Mesendoderm (in vitro differentiated cells): ENCODE results near the gene PROX2.

ENCODE experiments used
- DNase-seq: peaks from one replicate; pipeline ENCODE4 v3.0.0; 2013
- H2AK5ac ChIP-seq: 2 replicates; pipeline ENCODE4 v1.6.1; 2013; ENCODE audit warnings: low read length, inconsistent platforms
- H2BK120ac ChIP-seq: 2 replicates; pipeline ENCODE4 v1.6.1; 2013; ENCODE audit warnings: low read depth, mild to moderate bottlenecking, low read length, moderate library complexity, mixed read lengths
- H2BK15ac ChIP-seq: replicated peaks from 2 replicates; pipeline ENCODE4 v1.6.1; 2013; ENCODE audit warnings: low read depth, mild to moderate bottlenecking, moderate library complexity
- H2BK5ac ChIP-seq: 2 replicates; pipeline ENCODE4 v1.6.1; 2013; ENCODE audit warnings: low read length, inconsistent platforms
- H3K18ac ChIP-seq: 2 replicates; pipeline ENCODE4 v1.6.1; 2013; ENCODE audit warnings: mild to moderate bottlenecking, low read length, mixed read lengths
- H3K23ac ChIP-seq: one replicate; pipeline ENCODE4 v1.6.1; 2013; ENCODE audit warnings: low read length
- H3K27ac ChIP-seq: 2 replicates; pipeline ENCODE4 v1.5.1; 2013; ENCODE audit warnings: low read depth, mild to moderate bottlenecking, inconsistent platforms, low read length, moderate library complexity
- H3K27me3 ChIP-seq: 2 replicates; pipeline ENCODE4 v1.6.1; 2013; ENCODE audit warnings: low read length, control low read depth, mild to moderate bottlenecking, inconsistent platforms; ENCODE audit not compliant: insufficient read depth, poor library complexity
- H3K36me3 ChIP-seq: 2 replicates; pipeline ENCODE4 v1.6.1; 2013; ENCODE audit warnings: low read length, inconsistent platforms; ENCODE audit not compliant: control insufficient read depth, insufficient read depth
- H3K4ac ChIP-seq: one replicate; pipeline ENCODE4 v1.6.1; 2013; ENCODE audit warnings: low read depth, mild to moderate bottlenecking, low read length, moderate library complexity
- H3K4me1 ChIP-seq: 2 replicates; pipeline ENCODE4 v1.6.1; 2013; ENCODE audit warnings: low read depth, low read length, inconsistent platforms; ENCODE audit not compliant: control insufficient read depth
- H3K4me2 ChIP-seq: 2 replicates; pipeline ENCODE4 v1.6.1; 2013; ENCODE audit warnings: low read length
- H3K4me3 ChIP-seq: 2 replicates; pipeline ENCODE4 v1.5.1; 2013; ENCODE audit warnings: mild to moderate bottlenecking, low read length
- H3K56ac ChIP-seq: one replicate; pipeline ENCODE4 v1.6.1; 2013; ENCODE audit warnings: low read length
- H3K79me1 ChIP-seq: 2 replicates; pipeline ENCODE4 v1.6.1; 2013; ENCODE audit warnings: low read length, inconsistent platforms
- H3K79me2 ChIP-seq: 2 replicates; pipeline ENCODE4 v1.6.1; 2013; ENCODE audit warnings: mild to moderate bottlenecking, low read length; ENCODE audit not compliant: control insufficient read depth, insufficient read depth
- H3K9ac ChIP-seq: 2 replicates; pipeline ENCODE4 v1.6.1; 2013; ENCODE audit warnings: low read length, inconsistent platforms
- H4K5ac ChIP-seq: one replicate; pipeline ENCODE4 v1.6.1; 2013; ENCODE audit warnings: low read length
- H4K8ac ChIP-seq: one replicate; pipeline ENCODE4 v1.6.1; 2013; ENCODE audit warnings: low read depth, mild to moderate bottlenecking, control low read depth, low read length, moderate library complexity
- WGBS: extraction: QIAGEN DNeasy Blood & Tissue Kit; methylation state at CpG from one replicate; pipeline ENCODE4 v1.1.7; 2013; ENCODE audit warnings: low lambda C conversion rate, missing lambda C conversion rate; ENCODE audit not compliant: insufficient coverage; ENCODE audit errors: extremely low coverage; 5-methylcytosine and 5-hydroxymethylcytosine counted together

PROX2 gene

DNA sequence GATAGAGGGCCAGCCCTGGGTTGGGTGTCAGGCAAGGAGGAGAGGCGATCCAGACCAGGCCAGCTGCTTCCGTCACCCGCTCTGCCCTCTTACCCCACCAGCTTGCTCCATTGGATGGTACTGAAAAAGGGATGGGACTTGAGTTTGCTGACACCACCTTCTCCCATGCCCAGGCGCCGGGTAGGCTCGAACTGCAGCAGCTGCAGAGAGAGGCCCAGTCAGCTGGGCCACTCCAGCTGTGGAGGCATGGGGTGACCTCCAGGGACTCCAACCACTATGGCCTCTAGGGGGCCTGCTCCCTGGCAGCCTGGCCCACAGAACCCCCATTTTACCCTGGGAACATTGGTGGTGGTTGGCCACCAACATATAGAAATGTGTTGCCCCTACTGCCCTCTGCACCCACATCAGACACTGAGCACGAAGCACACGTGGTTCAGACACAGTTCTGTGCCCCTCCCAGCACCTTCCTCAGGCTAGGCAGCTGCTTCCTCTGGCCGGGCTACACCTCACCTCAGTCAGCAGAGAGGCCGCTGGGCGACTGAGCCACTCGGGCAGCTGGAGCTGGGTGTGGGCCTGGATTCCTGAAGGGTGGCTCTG is 31.1 kb upstream of the PROX2 start:
- no peak overlapping the region for H3K4me2 ChIP-seq
- H3K36me3 ChIP-seq, result peaks cover 12% of the 10 kb centered on the region
- H3K23ac ChIP-seq, result no peak overlapping the region
- WGBS, result no CpG with 5 or more reads among the region's 12 CpGs
- no peak overlapping the region for H3K56ac ChIP-seq
- H3K4me1 ChIP-seq, result no peaks in the 10 kb centered on the region
- H4K8ac ChIP-seq, result no peak overlapping the region
- H3K4ac ChIP-seq, result no peak overlapping the region
- H2BK15ac ChIP-seq, result no peak overlapping the region
- no peak overlapping the region for H4K5ac ChIP-seq
- no peak overlapping the region for H3K18ac ChIP-seq
- H3K27ac ChIP-seq, result no peak overlapping the region
- H3K79me1 ChIP-seq, result no peaks in the 10 kb centered on the region
- no peaks in the 10 kb centered on the region for H3K79me2 ChIP-seq
- no peak for DNase-seq
- no peak overlapping the region for H3K4me3 ChIP-seq
- no peak overlapping the region for H3K9ac ChIP-seq
- no peaks in the 10 kb centered on the region for H3K27me3 ChIP-seq
- H2AK5ac ChIP-seq, result no peak overlapping the region
- H2BK120ac ChIP-seq, result no peak overlapping the region
- no peak overlapping the region for H2BK5ac ChIP-seq

DNA sequence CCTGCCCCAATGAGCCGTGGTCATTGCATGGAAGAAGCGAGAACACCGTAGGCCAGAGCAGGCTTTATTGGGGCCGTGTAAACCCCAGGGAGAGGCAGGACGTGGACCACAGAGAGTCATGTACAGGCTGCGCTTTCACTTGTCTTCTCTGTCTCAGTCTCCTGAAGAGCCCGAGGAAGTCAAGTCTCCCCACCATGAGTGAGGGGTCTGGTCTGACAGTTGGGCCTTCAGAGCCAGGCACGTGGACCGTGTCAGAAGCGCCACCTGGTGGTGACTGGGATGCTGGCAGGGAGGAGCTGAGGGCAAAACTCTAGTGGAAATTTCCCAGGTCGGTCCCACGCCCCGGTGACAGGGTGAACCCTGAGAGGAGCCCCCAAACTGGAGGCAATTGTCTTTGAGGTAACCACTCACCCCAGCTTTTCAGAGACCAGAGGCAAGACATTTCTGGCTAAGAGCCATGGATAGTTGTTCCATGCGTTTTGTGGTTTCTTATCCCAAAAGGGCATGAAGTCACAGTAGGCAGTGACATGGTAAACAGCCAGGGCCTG is 29.7 kb upstream of the PROX2 start:
- Histone ChIP-seq H3K79me2 (no peaks in the 10 kb centered on the region), H3K79me1 (no peaks in the 10 kb centered on the region), H2AK5ac (no peak overlapping the region), H3K18ac (no peak overlapping the region), H3K56ac (no peak overlapping the region), H2BK120ac (no peak overlapping the region), H3K27me3 (no peaks in the 10 kb centered on the region), H3K9ac (no peak overlapping the region), H4K8ac (no peak overlapping the region), H3K4ac (no peak overlapping the region), H3K4me2 (no peak overlapping the region), H3K36me3 (peaks cover 17% of the 10 kb centered on the region), H3K4me3 (no peak overlapping the region), H3K23ac (no peak overlapping the region), H4K5ac (no peak overlapping the region), H2BK15ac (no peak overlapping the region), H3K4me1 (no peaks in the 10 kb centered on the region), H3K27ac (no peak overlapping the region), H2BK5ac (no peak overlapping the region)
- no CpG with 5 or more reads among the region's 14 CpGs for WGBS
- peak; percentile 70 for DNase-seq

DNA sequence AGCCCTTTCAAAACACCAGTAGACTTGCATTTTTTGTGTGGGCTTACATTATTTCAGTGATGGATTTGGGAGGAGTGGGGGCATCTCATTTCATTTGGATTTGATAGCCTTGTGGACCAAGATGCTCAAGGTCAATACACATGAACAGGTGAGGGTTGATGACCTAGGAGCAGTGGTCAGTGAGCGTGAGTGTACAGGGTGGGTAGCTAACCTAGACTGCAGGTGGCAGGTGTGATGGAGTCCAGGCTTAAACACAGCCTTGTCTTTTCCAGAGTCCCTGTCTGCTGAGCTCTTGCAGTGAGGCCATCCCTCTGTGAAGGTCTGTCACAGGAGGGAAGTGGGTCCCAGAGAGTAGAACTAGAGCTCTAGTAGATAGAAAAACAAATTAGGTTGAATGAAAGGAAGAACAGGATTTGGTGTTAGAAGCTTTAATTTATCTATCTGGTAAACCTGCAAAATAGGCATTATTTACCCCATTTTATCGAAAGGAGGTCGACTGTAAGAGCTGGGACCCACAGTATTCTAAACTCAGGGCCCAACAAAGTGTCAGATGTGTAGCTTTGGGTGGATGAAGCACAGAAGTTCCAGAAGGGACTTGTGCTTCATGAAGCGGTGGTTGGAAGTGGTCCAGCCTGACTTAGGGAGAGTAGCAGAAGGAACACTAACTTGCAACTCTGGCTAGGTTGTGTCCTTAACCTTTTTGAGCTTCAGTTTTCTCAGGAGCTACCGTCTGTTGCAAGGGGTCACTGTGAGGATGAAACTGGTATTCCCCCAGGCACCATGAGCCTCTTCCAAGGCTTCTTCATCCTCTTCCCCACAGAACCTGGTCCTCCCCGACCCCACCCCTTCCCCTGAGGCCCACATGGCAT is 28.9 kb upstream of the PROX2 start:
- no CpG with 5 or more reads among the region's 6 CpGs for WGBS
- H4K5ac ChIP-seq, result no peak overlapping the region
- no peak overlapping the region for H2BK120ac ChIP-seq
- H3K4me1 ChIP-seq, result no peaks in the 10 kb centered on the region
- H3K23ac ChIP-seq, result no peak overlapping the region
- no peak overlapping the region for H3K18ac ChIP-seq
- H4K8ac ChIP-seq, result no peak overlapping the region
- H3K4me2 ChIP-seq, result no peak overlapping the region
- H2BK5ac ChIP-seq, result no peak overlapping the region
- no peak overlapping the region for H3K4ac ChIP-seq
- H3K36me3 ChIP-seq, result peaks cover 23% of the 10 kb centered on the region
- H3K27ac ChIP-seq, result no peak overlapping the region
- H2BK15ac ChIP-seq, result no peak overlapping the region
- no peak overlapping the region for H3K56ac ChIP-seq
- no peaks in the 10 kb centered on the region for H3K79me2 ChIP-seq
- no peak for DNase-seq
- H3K9ac ChIP-seq, result no peak overlapping the region
- no peak overlapping the region for H3K4me3 ChIP-seq
- no peaks in the 10 kb centered on the region for H3K79me1 ChIP-seq
- no peaks in the 10 kb centered on the region for H3K27me3 ChIP-seq
- no peak overlapping the region for H2AK5ac ChIP-seq

DNA sequence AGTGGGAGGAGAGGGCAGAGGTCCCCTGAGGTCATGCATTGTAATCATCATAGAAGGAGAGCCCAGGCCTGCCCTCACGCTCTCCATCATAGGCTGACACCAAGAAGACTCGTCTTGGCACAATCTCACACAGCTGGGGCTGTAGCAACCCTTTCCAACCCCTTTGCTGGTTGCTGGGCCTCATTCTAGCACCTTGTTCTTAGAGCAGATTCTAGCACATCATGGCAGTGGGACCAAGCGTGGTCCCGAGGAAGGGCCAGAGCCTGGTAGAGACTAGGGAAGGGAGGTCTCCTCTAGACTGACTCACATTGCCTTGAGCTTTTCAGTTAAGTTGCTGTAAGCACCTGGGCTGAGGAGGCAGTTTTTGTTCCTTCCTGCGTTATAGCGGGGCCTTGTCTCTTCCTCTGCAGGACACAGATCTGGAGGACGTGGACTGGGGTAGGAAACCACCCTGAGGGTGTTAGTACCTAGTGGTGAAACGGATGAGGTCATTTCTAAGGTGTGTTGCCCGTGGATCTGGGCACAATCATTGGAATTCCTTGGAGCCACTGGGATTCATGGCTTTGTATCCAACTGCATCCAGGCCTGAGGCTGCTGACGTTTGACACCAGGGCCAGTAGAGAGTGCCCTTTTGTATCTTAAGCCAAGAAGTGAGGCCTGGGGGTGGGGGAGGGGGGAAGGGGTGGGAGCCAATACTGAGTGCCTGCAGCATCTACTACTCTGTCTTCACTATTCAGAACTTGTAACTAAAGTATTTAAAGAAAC is 27.2 kb upstream of the PROX2 start:
- no peak overlapping the region for H3K18ac ChIP-seq
- H4K8ac ChIP-seq, result no peak overlapping the region
- no peak overlapping the region for H3K56ac ChIP-seq
- no peak overlapping the region for H2AK5ac ChIP-seq
- no peak overlapping the region for H2BK5ac ChIP-seq
- DNase-seq, result peak; percentile 78
- no peak overlapping the region for H3K27ac ChIP-seq
- no peak overlapping the region for H3K4ac ChIP-seq
- no peak overlapping the region for H2BK120ac ChIP-seq
- no peak overlapping the region for H3K4me2 ChIP-seq
- H3K27me3 ChIP-seq, result no peaks in the 10 kb centered on the region
- H3K4me1 ChIP-seq, result no peaks in the 10 kb centered on the region
- H4K5ac ChIP-seq, result no peak overlapping the region
- no peak overlapping the region for H3K23ac ChIP-seq
- no peak overlapping the region for H2BK15ac ChIP-seq
- no peaks in the 10 kb centered on the region for H3K79me2 ChIP-seq
- no peaks in the 10 kb centered on the region for H3K79me1 ChIP-seq
- no peak overlapping the region for H3K4me3 ChIP-seq
- no CpG with 5 or more reads among the region's 10 CpGs for WGBS
- no peak overlapping the region for H3K9ac ChIP-seq
- H3K36me3 ChIP-seq, result peaks cover 34% of the 10 kb centered on the region

DNA sequence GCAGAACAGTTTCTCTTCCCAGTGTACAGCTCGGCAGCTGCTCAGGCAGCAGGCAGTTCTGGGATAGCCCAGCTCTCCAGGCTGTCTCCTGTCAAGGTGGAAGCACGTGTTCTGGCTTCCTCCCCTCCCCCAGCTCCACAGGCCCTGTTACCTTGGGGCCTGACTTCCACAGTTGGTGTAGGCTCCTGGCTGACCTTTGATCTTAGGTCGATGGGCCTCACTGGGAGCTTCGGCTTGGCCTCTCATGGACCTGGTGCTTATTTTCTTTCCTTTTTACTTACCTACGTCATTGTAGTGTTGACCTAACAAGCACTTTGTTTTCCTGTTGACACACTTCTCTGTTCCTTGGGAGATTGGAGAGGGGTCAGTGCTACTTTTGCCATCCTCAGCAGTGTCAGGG is 22.7 kb upstream of the PROX2 start:
- WGBS, result no CpG with 5 or more reads among the region's 5 CpGs
- H3K79me2 ChIP-seq, result no peaks in the 10 kb centered on the region

More for the DNA sequence above, 22.7 kb upstream of the PROX2 start:
- Histone ChIP-seq H3K4me1 (no peaks in the 10 kb centered on the region), H3K18ac (no peak overlapping the region), H3K4me3 (no peak overlapping the region), H3K4me2 (no peak overlapping the region), H3K79me1 (no peaks in the 10 kb centered on the region), H3K27me3 (no peaks in the 10 kb centered on the region), H4K8ac (no peak overlapping the region), H2AK5ac (no peak overlapping the region), H3K23ac (no peak overlapping the region), H3K27ac (no peak overlapping the region), H3K4ac (no peak overlapping the region), H3K56ac (no peak overlapping the region), H2BK15ac (no peak overlapping the region), H2BK120ac (no peak overlapping the region), H3K36me3 (peaks cover 39% of the 10 kb centered on the region), H4K5ac (no peak overlapping the region), H3K9ac (no peak overlapping the region), H2BK5ac (no peak overlapping the region)
- no peak for DNase-seq
